Vagina (tissue), 2 donors: ENCODE measurements around the gene DNAH12.

Experiments
- POLR2A ChIP-seq, 2 donors: fragments of 450-650 bp; IDR thresholded peaks; one replicate each; pipeline ENCODE4 v1.6.1; 2017; ENCODE audit warnings: antibody characterized with exemption in 2 of 2, mild to moderate bottlenecking in 2 of 2, moderate library complexity in 2 of 2
- TF ChIP-seq, protein P1 (sequence below), 3 experiments: fragments of 450-650 bp in 2 of 3; fragments of 200-600 bp in 1 of 3; sonication (generic) in 1 of 3; IDR thresholded peaks; one replicate each; pipeline ENCODE4 v1.5.1; 2017 to 2019; ENCODE audit warnings: antibody characterized with exemption in 3 of 3, mild to moderate bottlenecking in 2 of 3, moderate library complexity in 2 of 3

DNA sequence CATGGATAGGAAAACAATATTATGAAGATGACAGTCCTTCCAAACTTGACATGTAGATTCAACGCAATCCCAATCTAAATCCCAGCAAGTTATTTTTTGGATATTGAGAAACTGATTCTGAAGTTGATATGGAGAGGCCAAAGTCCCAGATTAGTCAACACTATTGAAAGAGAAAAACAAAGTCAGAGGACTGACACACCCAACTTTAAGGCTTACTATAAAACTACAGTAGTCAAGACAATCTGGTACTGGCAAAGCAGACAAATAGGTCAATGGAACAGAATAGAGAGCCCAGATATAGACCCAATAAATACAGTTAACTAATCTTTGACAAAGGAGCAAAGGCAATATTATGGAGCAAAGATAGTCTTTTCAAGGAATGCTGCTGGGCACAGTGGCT, 132.4 kb downstream of the DNAH12 start:
- TF ChIP-seq, protein P1, sequence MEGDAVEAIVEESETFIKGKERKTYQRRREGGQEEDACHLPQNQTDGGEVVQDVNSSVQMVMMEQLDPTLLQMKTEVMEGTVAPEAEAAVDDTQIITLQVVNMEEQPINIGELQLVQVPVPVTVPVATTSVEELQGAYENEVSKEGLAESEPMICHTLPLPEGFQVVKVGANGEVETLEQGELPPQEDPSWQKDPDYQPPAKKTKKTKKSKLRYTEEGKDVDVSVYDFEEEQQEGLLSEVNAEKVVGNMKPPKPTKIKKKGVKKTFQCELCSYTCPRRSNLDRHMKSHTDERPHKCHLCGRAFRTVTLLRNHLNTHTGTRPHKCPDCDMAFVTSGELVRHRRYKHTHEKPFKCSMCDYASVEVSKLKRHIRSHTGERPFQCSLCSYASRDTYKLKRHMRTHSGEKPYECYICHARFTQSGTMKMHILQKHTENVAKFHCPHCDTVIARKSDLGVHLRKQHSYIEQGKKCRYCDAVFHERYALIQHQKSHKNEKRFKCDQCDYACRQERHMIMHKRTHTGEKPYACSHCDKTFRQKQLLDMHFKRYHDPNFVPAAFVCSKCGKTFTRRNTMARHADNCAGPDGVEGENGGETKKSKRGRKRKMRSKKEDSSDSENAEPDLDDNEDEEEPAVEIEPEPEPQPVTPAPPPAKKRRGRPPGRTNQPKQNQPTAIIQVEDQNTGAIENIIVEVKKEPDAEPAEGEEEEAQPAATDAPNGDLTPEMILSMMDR (IDR thresholded peaks at IDR 0.05): no peak
- TF ChIP-seq POLR2A (IDR thresholded peaks at IDR 0.05): no peak
